Activated T-helper 2 cell treated with anti-CD3 and anti-CD28 coated beads, Interferon-gamma antibody, Interleukin-2, Interleukin-4, amounts not matched to agents 10 μg/mL and 5 μg/mL and 100 μg/mL, durations not matched to agents 14 hours and 24 hours and 36 hours (primary cell): ENCODE measurements around the gene WDR55. TPM values are rescaled to one million over a fixed set of nuclear protein-coding genes. Genes with fewer than 3 reads are reported as not detected.
"Not testable (repeated sequence)": the region's sequence is repeated elsewhere in the genome, so short reads cannot be mapped to it uniquely, and the experiment has no call there.

ENCODE experiments used
- DNase-seq: peaks from one replicate; pipeline ENCODE4 v3.0.0; 2021; ENCODE audit warnings: low spot score
- H3K27ac Mint-ChIP-seq: one replicate; pipeline ENCODE4 v1.8.0; 2021; ENCODE audit warnings: mixed read lengths
- H3K27me3 Mint-ChIP-seq: one replicate; pipeline ENCODE4 v1.8.0; 2021; ENCODE audit warnings: low read depth, mixed read lengths
- H3K36me3 Mint-ChIP-seq: one replicate; pipeline ENCODE4 v1.8.0; 2021; ENCODE audit warnings: low read depth, mixed read lengths
- H3K4me1 Mint-ChIP-seq: one replicate; pipeline ENCODE4 v1.8.0; 2021; ENCODE audit warnings: low read depth, mixed read lengths
- H3K4me3 Mint-ChIP-seq: one replicate; pipeline ENCODE4 v1.8.0; 2021; ENCODE audit warnings: low read depth, mild to moderate bottlenecking, moderate library complexity, mixed read lengths
- H3K9me3 Mint-ChIP-seq: one replicate; pipeline ENCODE4 v1.8.0; 2021; ENCODE audit warnings: mixed read lengths
- intact Hi-C: fragments of 100-400 bp; cut with micrococcal nuclease; formaldehyde crosslinking; loops from one replicate; pipeline ENCODE4 v1.15.1; 2023
- total RNA-seq: library from RNA; stranded (reverse); gene quantifications from 2 replicates; pipeline ENCODE4 v1.2.3, GENCODE V29; 2022

The WDR55 gene
- total RNA-seq, 1 donor from 2014 or later = 39.1 TPM

DNA sequence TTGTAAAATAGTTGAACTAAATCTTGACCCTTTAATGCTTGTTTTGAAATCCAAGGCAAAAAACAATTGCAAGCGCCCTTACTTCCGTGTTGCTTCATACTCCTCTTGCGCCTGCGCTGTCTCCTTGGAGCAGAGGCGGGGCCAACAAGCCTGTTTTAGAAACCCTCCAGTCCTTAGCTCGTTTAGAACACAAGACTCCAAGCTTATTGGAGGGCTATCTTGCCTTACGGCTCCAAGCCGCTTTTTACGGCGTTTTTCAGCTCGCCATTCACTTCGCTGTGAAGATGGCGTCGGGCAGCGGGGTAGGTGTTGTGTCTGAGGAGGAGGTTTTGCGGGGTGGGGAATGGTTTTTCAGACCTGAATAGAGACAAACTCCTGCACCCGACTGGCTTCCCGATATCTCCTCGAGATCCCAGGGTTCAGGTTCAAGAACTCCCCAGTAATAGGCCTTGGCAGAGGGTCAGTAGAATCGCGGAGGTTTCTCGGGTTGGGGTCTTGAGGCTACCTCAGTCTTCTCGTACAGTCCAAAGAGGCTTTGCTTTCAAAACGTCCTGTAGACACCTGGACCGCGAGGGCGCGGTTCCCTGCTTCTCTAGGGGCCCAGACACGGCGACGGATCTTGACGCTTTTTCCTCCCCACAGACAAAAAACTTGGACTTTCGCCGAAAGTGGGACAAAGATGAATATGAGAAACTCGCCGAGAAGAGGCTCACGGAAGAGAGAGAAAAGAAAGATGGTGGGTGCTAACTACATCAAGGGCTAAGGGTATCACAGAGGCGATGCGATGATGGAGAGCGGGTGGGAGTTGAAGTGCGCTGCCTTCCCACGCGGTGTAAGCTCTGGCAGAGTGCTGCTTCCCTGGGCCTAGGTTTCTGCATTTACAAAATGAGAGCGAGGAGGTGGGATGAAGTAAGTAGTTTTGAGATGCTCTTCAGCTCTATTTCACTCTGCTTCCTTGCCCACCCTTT, 35.8 kb downstream of the WDR55 start, which contains the start of gene ZMAT2:
ZMAT2 (plus strand) TSS at position 271 of the 968 bp plus-strand sequence; CDS start at position 285, 14 bp downstream.
- Mint-ChIP-seq H3K27ac (peak within 1 kb of the TSS; percentile 81), H3K9me3 (no peaks in the 10 kb centered on the region), H3K4me3 (peak within 1 kb of the TSS; percentile 93), H3K4me1 (peaks cover 15% of the 10 kb centered on the region), H3K27me3 (no peaks in the 10 kb centered on the region), H3K36me3 (peaks cover 87% of the 10 kb centered on the region)
- intact Hi-C loops = loop anchor here (1.0 to 2.0 kb wide), 4 partner anchors 9 to 300 kb away; partner anchors contain the start of genes ANKHD1, HARS1, HARS2 and IK
- peak; percentile 92 for DNase-seq

DNA sequence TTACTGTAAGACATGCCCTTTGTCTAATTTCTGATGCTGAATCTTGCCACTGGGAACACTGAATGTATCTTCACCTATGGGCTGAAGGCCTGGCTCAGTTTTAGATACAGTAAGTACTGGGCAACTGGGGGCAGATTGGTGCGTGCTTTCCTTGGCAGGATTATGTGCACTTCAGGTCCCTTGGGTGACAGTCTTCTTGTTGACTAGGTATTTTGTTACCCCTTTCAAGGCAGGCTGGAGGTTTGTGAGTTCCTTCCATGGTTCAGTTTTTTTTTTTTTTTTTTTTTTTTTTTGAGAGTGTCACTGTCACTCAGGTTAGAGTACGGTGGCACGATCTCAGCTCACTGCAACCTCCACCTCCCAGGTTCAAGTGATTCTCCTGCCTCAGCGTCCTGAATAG, 43.1 kb downstream of the WDR55 start:
- Mint-ChIP-seq H3K27ac (no peak overlapping the region), H3K4me3 (no peak overlapping the region)
- intact Hi-C loops = no loop called here

DNA sequence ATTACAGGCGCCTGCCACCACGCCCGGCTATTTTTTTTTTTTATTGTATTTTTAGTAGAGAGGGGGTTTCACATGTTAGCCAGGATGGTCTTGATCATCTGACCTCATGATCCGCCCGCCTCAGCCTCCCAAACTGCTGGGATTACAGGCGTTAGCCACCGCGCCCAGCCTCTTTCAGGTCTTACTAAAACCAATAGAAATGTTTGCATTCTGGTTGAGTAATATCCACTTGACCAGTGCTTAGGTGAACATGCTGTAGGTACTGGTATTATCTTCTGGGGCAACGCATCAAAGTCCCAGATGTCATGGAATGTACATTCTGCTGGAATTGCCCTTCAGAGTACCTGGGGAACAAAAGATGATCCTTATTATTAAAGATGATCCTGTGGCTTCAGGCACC, 44.1 kb downstream of the WDR55 start:
- Mint-ChIP-seq H3K36me3 (peaks cover 36% of the 10 kb centered on the region), H3K4me1 (peaks cover 16% of the 10 kb centered on the region)
- intact Hi-C loops, H3K27me3 Mint-ChIP-seq, DNase-seq, H3K27ac Mint-ChIP-seq, H3K4me3 Mint-ChIP-seq, H3K9me3 Mint-ChIP-seq: not testable (repeated sequence)

More for the DNA sequence above, 43.1 kb downstream of the WDR55 start:
- Mint-ChIP-seq H3K36me3 (peaks cover 44% of the 10 kb centered on the region), H3K4me1 (peaks cover 15% of the 10 kb centered on the region), H3K9me3 (no peaks in the 10 kb centered on the region), H3K27me3 (no peaks in the 10 kb centered on the region)
- no peak for DNase-seq

DNA sequence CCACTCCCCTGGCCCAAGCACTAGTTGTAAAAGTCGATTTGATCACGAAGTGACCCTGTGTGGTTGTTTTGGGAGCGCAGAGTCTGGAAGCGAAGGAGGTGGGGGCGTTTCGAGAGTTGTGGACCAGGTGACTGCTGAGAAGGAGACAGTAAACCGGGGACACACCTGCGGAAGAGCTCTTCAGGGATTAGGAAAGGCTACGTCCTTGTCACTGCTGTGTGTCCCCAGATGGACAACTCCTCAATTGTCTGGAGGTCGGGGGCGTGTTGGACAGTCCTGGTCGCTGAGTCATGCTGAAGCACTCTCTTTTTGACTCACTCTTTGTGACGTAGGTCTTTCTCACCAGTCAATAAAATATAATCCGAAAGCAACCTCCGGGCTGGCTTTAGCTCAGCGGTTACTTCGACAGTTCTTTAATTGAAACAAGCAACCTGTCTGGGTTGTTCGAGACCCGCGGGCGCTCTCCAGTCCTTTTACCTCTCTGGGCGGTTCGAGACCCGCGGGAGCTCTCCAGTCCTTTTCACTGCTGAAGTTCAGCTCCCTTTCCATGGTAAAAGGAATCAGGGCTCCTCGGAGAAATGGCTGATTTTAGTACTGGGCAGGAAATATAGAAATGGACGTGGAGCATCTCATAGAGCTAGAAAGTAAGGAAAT, 46.3 kb downstream of the WDR55 start:
- DNase-seq = peak; percentile 88
- Mint-ChIP-seq H3K36me3 (peaks cover 15% of the 10 kb centered on the region), H3K4me1 (peaks cover 16% of the 10 kb centered on the region), H3K27ac (peak overlapping the region; percentile 91), H3K27me3 (no peaks in the 10 kb centered on the region), H3K4me3 (peak overlapping the region; percentile 89), H3K9me3 (no peaks in the 10 kb centered on the region)
- intact Hi-C loops = loop anchor here (1.0 to 5.0 kb wide), 7 partner anchors 11 to 459 kb away; partner anchors contain the start of genes SLC4A9, SRA1, TMCO6 and WDR55

DNA sequence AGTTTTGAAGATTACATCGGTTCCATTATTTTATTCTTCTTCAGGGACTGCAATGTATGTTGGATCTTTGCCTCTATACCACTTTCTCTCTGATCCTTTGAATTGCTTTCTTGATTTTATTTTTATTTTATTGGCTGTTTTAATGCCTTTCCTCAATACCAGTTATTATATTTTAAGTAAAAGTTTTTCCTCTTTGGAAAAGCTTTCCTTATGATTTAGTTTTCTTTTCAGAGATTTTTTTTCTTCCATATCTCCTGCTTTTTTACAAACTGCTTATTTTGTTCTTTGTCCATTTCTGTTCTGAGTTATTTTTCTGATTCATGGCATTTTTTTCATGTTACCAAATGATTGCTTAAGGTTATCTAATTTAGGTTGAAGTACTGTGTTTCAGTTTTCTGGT, 47.1 kb downstream of the WDR55 start:
- no peaks in the 10 kb centered on the region for H3K9me3 Mint-ChIP-seq
- H3K27me3 Mint-ChIP-seq = no peaks in the 10 kb centered on the region
- H3K27ac Mint-ChIP-seq = no peak overlapping the region

DNA sequence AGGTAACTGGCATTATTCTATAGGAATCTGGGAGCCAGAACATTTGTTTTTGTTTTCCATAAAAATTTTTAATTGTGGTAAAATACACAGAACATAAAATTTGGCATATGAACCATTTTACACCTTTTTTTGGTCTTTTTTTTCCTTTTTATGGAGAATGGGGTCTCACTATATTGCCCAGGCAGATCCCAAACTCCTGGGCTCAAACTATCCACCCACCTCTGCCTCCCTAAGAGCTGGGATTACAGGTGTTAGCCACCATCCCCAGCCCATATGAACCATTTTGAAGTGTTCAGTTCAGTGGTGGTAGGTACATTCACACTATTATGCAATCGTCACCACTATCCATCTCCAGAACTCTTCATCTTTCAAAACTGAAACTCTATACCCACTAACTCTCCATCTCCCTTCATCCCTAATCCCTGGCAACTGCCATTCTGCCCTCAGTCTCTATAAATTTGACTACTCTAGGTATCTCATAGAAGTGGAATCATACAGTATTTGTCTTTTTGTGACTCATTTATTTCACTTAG, 48.9 kb downstream of the WDR55 start:
- peaks cover 18% of the 10 kb centered on the region for H3K4me1 Mint-ChIP-seq
- intact Hi-C loops = loop anchor here (5.0 kb wide), 2 partner anchors 351 to 461 kb away; partner anchors contain the start of gene SLC4A9
- no peaks in the 10 kb centered on the region for H3K36me3 Mint-ChIP-seq
- no peaks in the 10 kb centered on the region for H3K27me3 Mint-ChIP-seq
- no peak for DNase-seq
- no peak overlapping the region for H3K27ac Mint-ChIP-seq
- no peak overlapping the region for H3K4me3 Mint-ChIP-seq
- H3K9me3 Mint-ChIP-seq = no peaks in the 10 kb centered on the region

More for the DNA sequence above, 47.1 kb downstream of the WDR55 start:
- peaks cover 16% of the 10 kb centered on the region for H3K4me1 Mint-ChIP-seq
- peak overlapping the region; percentile 89 for H3K4me3 Mint-ChIP-seq
- intact Hi-C loops = loop anchor here (1.0 to 5.0 kb wide), 7 partner anchors 11 to 459 kb away; partner anchors contain the start of genes SLC4A9, SRA1, TMCO6 and WDR55
- peaks cover 7% of the 10 kb centered on the region for H3K36me3 Mint-ChIP-seq
- DNase-seq = no peak

DNA sequence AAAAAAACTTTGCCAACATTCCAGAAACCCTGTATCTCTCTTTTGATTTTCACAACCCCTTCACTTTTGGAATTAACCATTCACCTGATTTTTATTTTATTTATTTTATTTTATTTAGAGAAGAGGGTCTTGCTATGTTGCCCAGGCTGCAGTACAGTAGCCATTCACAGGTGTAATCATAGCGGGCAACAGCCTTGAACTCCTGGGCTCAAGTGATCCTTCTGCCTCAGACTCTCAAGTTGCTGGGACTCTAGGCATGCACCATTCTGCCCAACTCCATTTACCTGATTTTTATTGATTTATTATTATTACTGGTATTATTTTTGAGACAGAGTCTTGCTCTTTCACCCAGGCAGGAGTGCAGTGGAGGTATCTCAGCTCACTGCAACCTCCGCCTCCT, 51.5 kb downstream of the WDR55 start:
- H3K27ac Mint-ChIP-seq, intact Hi-C loops, H3K27me3 Mint-ChIP-seq, H3K4me3 Mint-ChIP-seq, H3K36me3 Mint-ChIP-seq, H3K9me3 Mint-ChIP-seq, DNase-seq: not testable (repeated sequence)
- peaks cover 13% of the 10 kb centered on the region for H3K4me1 Mint-ChIP-seq

DNA sequence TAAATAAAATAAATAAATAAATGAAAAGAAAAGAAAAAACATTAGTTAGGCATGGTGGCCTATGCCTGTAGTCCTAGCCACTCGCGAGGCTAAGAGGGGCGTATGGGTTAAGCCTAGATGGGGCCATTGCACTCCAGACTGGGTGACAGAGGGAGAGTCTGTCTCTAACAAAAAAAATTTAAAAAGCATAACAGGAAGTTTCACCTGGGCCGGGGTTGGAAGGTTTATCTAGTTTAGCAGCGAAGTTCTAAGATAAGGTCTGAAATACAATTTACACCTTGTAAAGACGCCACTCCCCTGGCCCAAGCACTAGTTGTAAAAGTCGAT, 53.5 kb downstream of the WDR55 start:
- H3K27ac Mint-ChIP-seq = no peak overlapping the region
- H3K36me3 Mint-ChIP-seq = no peaks in the 10 kb centered on the region
- DNase-seq = no peak
- peaks cover 2% of the 10 kb centered on the region for H3K4me1 Mint-ChIP-seq
- H3K27me3 Mint-ChIP-seq = peaks cover 4% of the 10 kb centered on the region
- H3K4me3 Mint-ChIP-seq = peak overlapping the region; percentile 41
- H3K9me3 Mint-ChIP-seq = no peaks in the 10 kb centered on the region
- intact Hi-C loops = no loop called here

DNA sequence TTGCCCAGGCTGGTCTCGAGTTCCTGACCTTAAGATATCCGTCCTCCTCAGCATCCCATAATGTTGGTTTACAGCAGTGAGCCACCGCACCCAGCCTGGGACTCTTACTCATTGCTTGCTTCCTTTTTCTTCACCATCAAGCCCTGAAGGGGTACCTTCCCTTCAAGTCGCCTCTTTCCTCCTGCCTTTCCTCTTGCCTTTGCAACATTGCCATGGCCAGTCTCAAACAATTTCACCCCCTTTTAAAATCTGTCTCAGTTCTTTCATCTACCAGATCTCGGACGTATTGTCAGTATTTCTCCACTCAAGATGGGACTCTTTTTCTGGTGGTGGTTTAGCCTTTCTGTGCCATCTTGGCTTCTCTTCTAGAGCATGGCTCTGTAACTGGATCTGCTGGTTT, 56.0 kb downstream of the WDR55 start:
- H3K4me1 Mint-ChIP-seq, H3K27ac Mint-ChIP-seq, H3K27me3 Mint-ChIP-seq, H3K36me3 Mint-ChIP-seq, DNase-seq, H3K4me3 Mint-ChIP-seq, H3K9me3 Mint-ChIP-seq: not testable (repeated sequence)
- intact Hi-C loops = loop anchor here (2.0 to 5.0 kb wide), 2 partner anchors 30 to 348 kb away; partner anchors contain the start of genes HARS1 and HARS2

DNA sequence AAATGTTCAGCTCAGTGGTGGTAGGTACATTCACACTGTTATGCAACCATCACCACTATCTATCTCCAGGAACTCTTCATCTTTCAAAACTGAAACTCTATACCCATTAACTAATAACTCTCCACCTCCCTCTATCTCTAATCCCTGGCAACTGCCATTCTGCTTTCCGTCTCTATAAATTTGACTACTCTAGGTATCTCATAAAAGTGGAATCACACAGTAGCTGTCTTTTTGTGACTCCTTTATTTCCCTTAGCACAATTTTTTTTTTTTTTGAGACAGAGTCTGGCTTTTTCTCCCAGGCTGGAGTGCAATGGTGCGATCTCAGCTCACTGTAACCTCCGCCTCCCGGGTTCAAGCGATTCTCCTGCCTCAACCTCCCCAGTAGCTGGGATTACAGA, 56.7 kb downstream of the WDR55 start:
- not testable (repeated sequence) for DNase-seq, H3K9me3 Mint-ChIP-seq, H3K4me3 Mint-ChIP-seq, H3K36me3 Mint-ChIP-seq, H3K27me3 Mint-ChIP-seq, H3K27ac Mint-ChIP-seq, H3K4me1 Mint-ChIP-seq
- intact Hi-C loops = loop anchor here (2.0 to 5.0 kb wide), 2 partner anchors 31 to 349 kb away; partner anchors contain the start of genes HARS1 and HARS2
